HCT116 (cell line): ENCODE results near the gene SMYD3. TPM values are rescaled to one million over a fixed set of nuclear protein-coding genes. Genes with fewer than 3 reads are reported as not detected.

Experiments
- ATAC-seq: fragments of 200-7000 bp; cut with Tn5 transposase; 2 replicates; pipeline ENCODE4 v1.9.1; 2020; ENCODE audit warnings: mild to moderate bottlenecking, moderate library complexity
- BruUV-seq: library from RNA; stranded (reverse); fragments of 400-500 nt; replicated peaks from 2 replicates; lab custom pipeline; 2021; lab: Mats Ljungman, UMichigan
- CTCF ChIA-PET: fragments of 300-600 bp; sonication (Branson Sonifier 250); formaldehyde crosslinking; loops from one replicate; lab custom pipeline; 2021; ENCODE audit warnings: antibody characterized with exemption; lab: Charles Lee
- POLR2A ChIA-PET: fragments of 300-600, 350-600 bp; sonication (Branson Sonifier 250); formaldehyde crosslinking; loops from one replicate; lab custom pipeline; 2021; ENCODE audit warnings: antibody characterized with exemption; lab: Charles Lee
- RAD21 ChIA-PET, 2 experiments: fragments of 300-600 bp; sonication (Branson Sonifier 250); formaldehyde crosslinking; loops; one replicate each; lab custom pipeline; 2023; ENCODE audit warnings: low total read pairs in 2 of 2; ENCODE audit not compliant: uncharacterized antibody in 2 of 2, unreplicated experiment in 2 of 2, low non-redundant PET in 1 of 2; lab: Charles Lee
- DNase-seq: peaks from one replicate; pipeline ENCODE4 v3.0.0-alpha.2; 2010; ENCODE audit warnings: low read depth, low spot score
- H2AFZ ChIP-seq: fragments of 200-600 bp; shearing (Covaris generic), sonication (generic); 2 replicates; pipeline ENCODE4 v1.6.1; 2017; ENCODE audit warnings: low read depth, mixed run types, mixed read lengths, antibody characterized with exemption, low read length; ENCODE audit not compliant: poor library complexity, severe bottlenecking
- H3K27ac ChIP-seq: 2 replicates; pipeline ENCODE4 v1.5.1; 2012; ENCODE audit warnings: low read depth, low read length
- H3K27me3 ChIP-seq: fragments of 200-600 bp; sonication (generic); 2 replicates; pipeline ENCODE4 v1.6.1; 2016; ENCODE audit warnings: mixed run types, low read length, mixed read lengths; ENCODE audit not compliant: insufficient read depth
- H3K36me3 ChIP-seq, 2 experiments: fragments of 200-500 bp in 1 of 2; fragments of 200-600 bp in 1 of 2; sonication (Bioruptor generic) in 1 of 2; sonication (generic) in 1 of 2; 2 replicates each; pipeline versions ENCODE4 v1.5.1 to v1.6.1; 2014 to 2016; ENCODE audit warnings: low read length in 2 of 2, inconsistent platforms in 1 of 2, mixed read lengths in 1 of 2, mixed run types in 1 of 2; ENCODE audit not compliant: insufficient read depth in 2 of 2, control insufficient read depth in 1 of 2
- H3K4me1 ChIP-seq, 2 experiments: fragments of 200-600 bp in 1 of 2; sonication (generic) in 1 of 2; 2 replicates each; pipeline versions ENCODE4 v1.5.1 to v1.6.1; 2012 to 2017; ENCODE audit warnings: low read length in 2 of 2, inconsistent platforms in 1 of 2, mild to moderate bottlenecking in 1 of 2, mixed read lengths in 1 of 2, mixed run types in 1 of 2, moderate library complexity in 1 of 2; ENCODE audit not compliant: insufficient read depth in 2 of 2, control insufficient read depth in 1 of 2
- H3K4me2 ChIP-seq: fragments of 200-600 bp; sonication (generic); 2 replicates; pipeline ENCODE4 v1.6.1; 2017; ENCODE audit warnings: mixed run types, low read length, mixed read lengths
- H3K4me3 ChIP-seq, 2 experiments: fragments of 200-600 bp in 1 of 2; sonication (generic) in 1 of 2; replicated peaks in 1 of 2; 2 replicates each; pipeline ENCODE4 v1.5.1; 2011 to 2016; ENCODE audit warnings: low read length in 2 of 2, control low read depth in 1 of 2, low read depth in 1 of 2, mild to moderate bottlenecking in 1 of 2, mixed read lengths in 1 of 2, mixed run types in 1 of 2
- H3K79me2 ChIP-seq: fragments of 200-600 bp; sonication (generic); 2 replicates; pipeline ENCODE4 v1.6.1; 2017; ENCODE audit warnings: mild to moderate bottlenecking, mixed run types, low read length, moderate library complexity, mixed read lengths; ENCODE audit not compliant: insufficient read depth
- H3K9ac ChIP-seq: fragments of 200-600 bp; sonication (generic); 2 replicates; pipeline ENCODE4 v1.6.1; 2016; ENCODE audit warnings: low read length, mixed read lengths
- H3K9me2 ChIP-seq: fragments of 200-600 bp; sonication (generic), shearing (Covaris generic); 2 replicates; pipeline ENCODE4 v1.6.1; 2017; ENCODE audit warnings: mixed run types, mild to moderate bottlenecking, moderate library complexity; ENCODE audit not compliant: insufficient read depth
- H3K9me3 ChIP-seq, 2 experiments: fragments of 200-500 bp in 1 of 2; fragments of 200-600 bp in 1 of 2; sonication (Bioruptor generic) in 1 of 2; sonication (generic) in 1 of 2; 2 replicates each; pipeline ENCODE4 v1.6.1; 2014 to 2017; ENCODE audit warnings: low read length in 2 of 2, mixed read lengths in 2 of 2, inconsistent platforms in 1 of 2, low read depth in 1 of 2, mild to moderate bottlenecking in 1 of 2, mixed run types in 1 of 2, moderate library complexity in 1 of 2; ENCODE audit not compliant: control insufficient read depth in 1 of 2, insufficient read depth in 1 of 2
- H4K20me1 ChIP-seq: fragments of 200-600 bp; sonication (generic), shearing (Covaris generic); 2 replicates; pipeline ENCODE4 v1.6.1; 2017; ENCODE audit warnings: mixed run types, mild to moderate bottlenecking, moderate library complexity; ENCODE audit not compliant: insufficient read depth
- CEBPB ChIP-seq: IDR thresholded peaks from 2 replicates; pipeline ENCODE4 v1.6.1; 2012; ENCODE audit warnings: low read depth
- ELF1 ChIP-seq: IDR thresholded peaks from 2 replicates; pipeline ENCODE4 v1.6.1; 2012; ENCODE audit warnings: low read depth, borderline replicate concordance
- EZH2 ChIP-seq: fragments of 200-600 bp; sonication (generic); IDR thresholded peaks from 2 replicates; pipeline ENCODE4 v1.6.1; 2017; ENCODE audit warnings: antibody characterized with exemption, mixed run types
- FOSL1 ChIP-seq: IDR thresholded peaks from 2 replicates; pipeline ENCODE4 v1.6.1; 2012; ENCODE audit warnings: low read depth
- RAD21 ChIP-seq: IDR thresholded peaks from 2 replicates; pipeline ENCODE4 v1.6.1; 2012; ENCODE audit warnings: low read depth, mild to moderate bottlenecking
- SRF ChIP-seq: IDR thresholded peaks from 2 replicates; pipeline ENCODE4 v1.6.1; 2012; ENCODE audit warnings: low read depth
- TCF7L2 ChIP-seq: IDR thresholded peaks from 2 replicates; pipeline ENCODE4 v1.7.0; 2011; ENCODE audit warnings: borderline replicate concordance, inconsistent platforms; ENCODE audit not compliant: insufficient read depth, insufficient read length; ENCODE audit errors: extremely low read depth
- ZFX ChIP-seq: fragments of 450-650 bp; IDR thresholded peaks from 2 replicates; pipeline ENCODE4 v1.6.1; 2017
- intact Hi-C: fragments of 100-400 bp; cut with micrococcal nuclease; formaldehyde crosslinking; loops from 2 replicates; pipeline ENCODE4 v1.10.0; 2022
- total RNA-seq: library from RNA; stranded (reverse); gene quantifications from one replicate; pipeline ENCODE4 v1.2.1, GENCODE V29; 2021; ENCODE audit not compliant: unreplicated experiment
- TF ChIP-seq, protein P1 (sequence below), 3 experiments: fragments of 200-600 bp in 1 of 3; sonication (generic) in 1 of 3; IDR thresholded peaks in 2 of 3; conservative IDR thresholded peaks in 1 of 3; 2 replicates each; pipeline ENCODE4 v1.5.1; 2012 to 2017; ENCODE audit warnings: low read depth in 2 of 3, low read length in 2 of 3, antibody characterized with exemption in 1 of 3, borderline replicate concordance in 1 of 3, control low read depth in 1 of 3, mild to moderate bottlenecking in 1 of 3, mixed read lengths in 1 of 3, mixed run types in 1 of 3, moderate library complexity in 1 of 3; ENCODE audit not compliant: insufficient read depth in 1 of 3
- TF ChIP-seq, protein P2 (sequence below): IDR thresholded peaks from 2 replicates; pipeline ENCODE4 v1.6.1; 2012; ENCODE audit warnings: low read depth

The SMYD3 gene
- total RNA-seq, 1 experiment from 2014 or later: 33.6 TPM

- CTCF ChIA-PET: no interaction called here
- H3K4me2 ChIP-seq: no peak overlapping the region
- H3K9me2 ChIP-seq: no peaks in the 10 kb centered on the region
- peaks cover under 1 to 4% of the 10 kb centered on the region in 2 experiments for H3K4me1 ChIP-seq
- no TSS peak for BruUV-seq
- POLR2A ChIA-PET: no interaction called here
- H2AFZ ChIP-seq: no peak overlapping the region
- H3K4me3 ChIP-seq: no peak overlapping the region
- no peaks in the 10 kb centered on the region for H3K9me3 ChIP-seq
- ATAC-seq (no peak), DNase-seq (no peak)
- no peak for TF ChIP-seq FOSL1
- TF ChIP-seq TCF7L2: no peak
- TF ChIP-seq, protein P1, sequence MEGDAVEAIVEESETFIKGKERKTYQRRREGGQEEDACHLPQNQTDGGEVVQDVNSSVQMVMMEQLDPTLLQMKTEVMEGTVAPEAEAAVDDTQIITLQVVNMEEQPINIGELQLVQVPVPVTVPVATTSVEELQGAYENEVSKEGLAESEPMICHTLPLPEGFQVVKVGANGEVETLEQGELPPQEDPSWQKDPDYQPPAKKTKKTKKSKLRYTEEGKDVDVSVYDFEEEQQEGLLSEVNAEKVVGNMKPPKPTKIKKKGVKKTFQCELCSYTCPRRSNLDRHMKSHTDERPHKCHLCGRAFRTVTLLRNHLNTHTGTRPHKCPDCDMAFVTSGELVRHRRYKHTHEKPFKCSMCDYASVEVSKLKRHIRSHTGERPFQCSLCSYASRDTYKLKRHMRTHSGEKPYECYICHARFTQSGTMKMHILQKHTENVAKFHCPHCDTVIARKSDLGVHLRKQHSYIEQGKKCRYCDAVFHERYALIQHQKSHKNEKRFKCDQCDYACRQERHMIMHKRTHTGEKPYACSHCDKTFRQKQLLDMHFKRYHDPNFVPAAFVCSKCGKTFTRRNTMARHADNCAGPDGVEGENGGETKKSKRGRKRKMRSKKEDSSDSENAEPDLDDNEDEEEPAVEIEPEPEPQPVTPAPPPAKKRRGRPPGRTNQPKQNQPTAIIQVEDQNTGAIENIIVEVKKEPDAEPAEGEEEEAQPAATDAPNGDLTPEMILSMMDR (IDR thresholded peaks at IDR 0.05 in 2 of 3, conservative IDR thresholded peaks at IDR 0.05 in 1 of 3; ENCODE audit: borderline replicate concordance in 1 of 3, insufficient read depth in 1 of 3, low read depth in 2 of 3, low read length in 2 of 3): no peak
- no peak for TF ChIP-seq RAD21
- TF ChIP-seq SRF: no peak
- TF ChIP-seq ELF1: no peak
- TF ChIP-seq, protein P2, sequence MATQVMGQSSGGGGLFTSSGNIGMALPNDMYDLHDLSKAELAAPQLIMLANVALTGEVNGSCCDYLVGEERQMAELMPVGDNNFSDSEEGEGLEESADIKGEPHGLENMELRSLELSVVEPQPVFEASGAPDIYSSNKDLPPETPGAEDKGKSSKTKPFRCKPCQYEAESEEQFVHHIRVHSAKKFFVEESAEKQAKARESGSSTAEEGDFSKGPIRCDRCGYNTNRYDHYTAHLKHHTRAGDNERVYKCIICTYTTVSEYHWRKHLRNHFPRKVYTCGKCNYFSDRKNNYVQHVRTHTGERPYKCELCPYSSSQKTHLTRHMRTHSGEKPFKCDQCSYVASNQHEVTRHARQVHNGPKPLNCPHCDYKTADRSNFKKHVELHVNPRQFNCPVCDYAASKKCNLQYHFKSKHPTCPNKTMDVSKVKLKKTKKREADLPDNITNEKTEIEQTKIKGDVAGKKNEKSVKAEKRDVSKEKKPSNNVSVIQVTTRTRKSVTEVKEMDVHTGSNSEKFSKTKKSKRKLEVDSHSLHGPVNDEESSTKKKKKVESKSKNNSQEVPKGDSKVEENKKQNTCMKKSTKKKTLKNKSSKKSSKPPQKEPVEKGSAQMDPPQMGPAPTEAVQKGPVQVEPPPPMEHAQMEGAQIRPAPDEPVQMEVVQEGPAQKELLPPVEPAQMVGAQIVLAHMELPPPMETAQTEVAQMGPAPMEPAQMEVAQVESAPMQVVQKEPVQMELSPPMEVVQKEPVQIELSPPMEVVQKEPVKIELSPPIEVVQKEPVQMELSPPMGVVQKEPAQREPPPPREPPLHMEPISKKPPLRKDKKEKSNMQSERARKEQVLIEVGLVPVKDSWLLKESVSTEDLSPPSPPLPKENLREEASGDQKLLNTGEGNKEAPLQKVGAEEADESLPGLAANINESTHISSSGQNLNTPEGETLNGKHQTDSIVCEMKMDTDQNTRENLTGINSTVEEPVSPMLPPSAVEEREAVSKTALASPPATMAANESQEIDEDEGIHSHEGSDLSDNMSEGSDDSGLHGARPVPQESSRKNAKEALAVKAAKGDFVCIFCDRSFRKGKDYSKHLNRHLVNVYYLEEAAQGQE: no peak
- no peak for TF ChIP-seq ZFX
- no peak for TF ChIP-seq CEBPB
- no peak for TF ChIP-seq EZH2
- TF ChIP-seq, all 23 proteins: peak for 0
- RAD21 ChIA-PET: no interaction called here
- intact Hi-C loops: no loop called here
- Histone ChIP-seq H4K20me1 (no peaks in the 10 kb centered on the region), H3K79me2 (no peaks in the 10 kb centered on the region), H3K27me3 (no peaks in the 10 kb centered on the region), H3K27ac (no peak overlapping the region), H3K36me3 (no peaks in the 10 kb centered on the region), H3K9ac (no peak overlapping the region)
Measured at GRCh38 chr1:245843101-245843500, 664.0 kb downstream of the SMYD3 start.
